GM18907 (cell line): Measurements from ENCODE around the gene KCTD21.
A peak's percentile ranks its signal among the peaks of the same experiment; 100 is the strongest.

Experiments
- ATAC-seq: cut with Tn5 transposase; IDR thresholded peaks from one replicate; pipeline ENCODE4 v1.9.1; 2021; ENCODE audit warnings: mild to moderate bottlenecking, moderate library complexity; ENCODE audit not compliant: unreplicated experiment

The KCTD21 gene

GRCh38 chr11:78147807-78148206, 40.6 kb downstream of the KCTD21 start:
- no peak for ATAC-seq

- no peak for ATAC-seq
Observed at GRCh38 chr11:78145511-78146025, 42.9 kb downstream of the KCTD21 start.

- ATAC-seq = no peak
Observed at GRCh38 chr11:78140392-78141077, 47.9 kb downstream of the KCTD21 start.

- peak; percentile 91 for ATAC-seq
Observed at GRCh38 chr11:78139422-78140391, 48.7 kb downstream of the KCTD21 start, which contains the start of gene ALG8. Gene ALG8, minus strand, starts transcription at chr11:78139626. Its CDS starts 38 bp downstream, at chr11:78139588.

GRCh38 chr11:78138694-78139421, 49.6 kb downstream of the KCTD21 start:
- ATAC-seq = peak; percentile 24

GRCh38 chr11:78138291-78138690, 50.1 kb downstream of the KCTD21 start:
- ATAC-seq = no peak

GRCh38 chr11:78132475-78132874, 56.0 kb downstream of the KCTD21 start:
- ATAC-seq = no peak

GRCh38 chr11:78131956-78132355, 56.5 kb downstream of the KCTD21 start:
- no peak for ATAC-seq

- ATAC-seq = no peak
Observed at GRCh38 chr11:78127403-78127802, 61.0 kb downstream of the KCTD21 start.
